NCI-H1048 (cell line): Measurements from ENCODE around the gene UBB.

ENCODE experiments used
- DNase-seq: peaks from one replicate; lab custom pipeline; 2025; lab: John Stamatoyannopoulos, UW

UBB gene

GRCh38 chr17:16417896-16418684 is 37.2 kb downstream of the UBB start:
- no peak for DNase-seq

- DNase-seq, result no peak
Observed at GRCh38 chr17:16418685-16419068, 37.8 kb downstream of the UBB start.

GRCh38 chr17:16419074-16419928 is 38.4 kb downstream of the UBB start:
- no peak for DNase-seq

GRCh38 chr17:16419929-16420271 is 39.0 kb downstream of the UBB start:
- DNase-seq, result no peak

GRCh38 chr17:16422416-16422815 is 41.5 kb downstream of the UBB start:
- no peak for DNase-seq

- no peak for DNase-seq
Observed at GRCh38 chr17:16423226-16423872, 42.5 kb downstream of the UBB start.

GRCh38 chr17:16425202-16425601 is 44.3 kb downstream of the UBB start:
- no peak for DNase-seq

- no peak for DNase-seq
Observed at GRCh38 chr17:16425698-16426659, 45.1 kb downstream of the UBB start.

GRCh38 chr17:16427020-16427419 is 46.1 kb downstream of the UBB start:
- no peak for DNase-seq

- DNase-seq, result no peak
Observed at GRCh38 chr17:16428098-16428882, 47.4 kb downstream of the UBB start.

GRCh38 chr17:16429083-16429482 is 48.2 kb downstream of the UBB start:
- no peak for DNase-seq

- DNase-seq, result no peak
Observed at GRCh38 chr17:16430650-16431049, 49.8 kb downstream of the UBB start.

GRCh38 chr17:16432017-16432416 is 51.1 kb downstream of the UBB start:
- DNase-seq, result no peak
